Measurements from ENCODE around the gene GALK1. TPM values are rescaled to one million over a fixed set of nuclear protein-coding genes. Genes with fewer than 3 reads are reported as not detected.

Gene GALK1
- total RNA-seq, 4 donors from 2014 or later: 9.3 to 116 (median 30.9) TPM

- intact Hi-C loops (cut with DNase I; ENCODE audit: low total_unique reads): no loop called here
These were observed 11.6 kb upstream of the GALK1 start for GRCh38 chr17:75776386-75777295.

GRCh38 chr17:75774991-75775668, 10.1 kb upstream of the GALK1 start:
- TF ChIP-seq POLR2AphosphoS5 (IDR thresholded peaks at IDR 0.05) (peak in 2 of 3 donors; percentile 41 to 63), EP300 (IDR thresholded peaks at IDR 0.05; ENCODE audit: low read depth) (no peak), POLR2A (IDR thresholded peaks at IDR 0.05) (peak; percentile 41), CTCF (IDR thresholded peaks at IDR 0.05) (no peak)
- intact Hi-C loops (cut with DNase I; ENCODE audit: low total_unique reads) (no loop called here), in situ Hi-C loops (cut with MboI; ENCODE audit: low pct_ligation_motif_present in 1 of 4, low pct_unique_long_range_greater_than_20kb in 1 of 4, low sequenced_read_pairs in 3 of 4) (loop anchor here in 1 of 4 donors (25.0 kb wide), 1 partner anchor 112 kb away; the partner anchor contains the start of genes TRIM47 and TRIM65)
- peaks cover 0 to 19% (median 5%) of the 10 kb centered on the region in 4 donors for H3K36me3 ChIP-seq
- peaks cover 10 to 45% (median 30%) of the 10 kb centered on the region in 4 donors for H3K4me1 ChIP-seq
- H3K27me3 ChIP-seq: no peaks in the 10 kb centered on the region
- H3K4me3 ChIP-seq: no peak overlapping the region
- peak overlapping the region in 2 of 4 donors; percentile 99 for H3K27ac ChIP-seq
- H3K9me3 ChIP-seq: no peaks in the 10 kb centered on the region
- DNase-seq: peak; percentile 13
- WGBS, 2 donors (ENCODE audit: low coverage in 1 of 2): 44 to 74% methylated on average over 3 to 6 of the region's 6 CpGs

More at GRCh38 chr17:75776386-75777295, 11.6 kb upstream of the GALK1 start:
- Histone ChIP-seq H3K4me1 (peaks cover 8 to 37% (median 27%) of the 10 kb centered on the region in 4 donors), H3K27ac (peak overlapping the region; percentile 98 to 100 (median 99)), H3K27me3 (no peaks in the 10 kb centered on the region), H3K9me3 (no peaks in the 10 kb centered on the region), H3K4me3 (peak overlapping the region in 2 of 4 donors; percentile 78 to 87), H3K36me3 (peaks cover 0 to 19% (median 5%) of the 10 kb centered on the region in 4 donors)
- in situ Hi-C loops (cut with MboI; ENCODE audit: low pct_ligation_motif_present in 1 of 4, low pct_unique_long_range_greater_than_20kb in 1 of 4, low sequenced_read_pairs in 3 of 4): no loop called here
- no peak for DNase-seq
- no peak for TF ChIP-seq CTCF (IDR thresholded peaks at IDR 0.05)
- TF ChIP-seq POLR2AphosphoS5 (IDR thresholded peaks at IDR 0.05): peak in 2 of 3 donors; percentile 64 to 73
- TF ChIP-seq POLR2A (IDR thresholded peaks at IDR 0.05): peak; percentile 5
- no peak for TF ChIP-seq EP300 (IDR thresholded peaks at IDR 0.05; ENCODE audit: low read depth)
- 46 to 53% methylated on average over 7 to 15 of the region's 15 CpGs for WGBS, 2 donors (ENCODE audit: low coverage in 1 of 2)

- TF ChIP-seq CTCF (IDR thresholded peaks at IDR 0.05) (no peak), POLR2A (IDR thresholded peaks at IDR 0.05) (no peak), EP300 (IDR thresholded peaks at IDR 0.05; ENCODE audit: low read depth) (no peak), POLR2AphosphoS5 (IDR thresholded peaks at IDR 0.05) (peak in 2 of 3 donors; percentile 33 to 81)
- 93% methylated on average over 4 of the region's 4 CpGs; no CpG with 5 or more reads in 1 of the 2 donors for WGBS, 2 donors (ENCODE audit: low coverage in 1 of 2)
- in situ Hi-C loops (cut with MboI; ENCODE audit: low pct_ligation_motif_present in 1 of 4, low pct_unique_long_range_greater_than_20kb in 1 of 4, low sequenced_read_pairs in 3 of 4) (loop anchor here in 1 of 4 donors (25.0 kb wide), 1 partner anchor 113 kb away; the partner anchor contains the start of genes TRIM47 and TRIM65), intact Hi-C loops (cut with DNase I; ENCODE audit: low total_unique reads) (no loop called here)
- H3K27me3 ChIP-seq: no peaks in the 10 kb centered on the region
- DNase-seq: peak; percentile 23
- H3K27ac ChIP-seq: peak overlapping the region in 1 of 4 donors; percentile 99
- no peaks in the 10 kb centered on the region for H3K9me3 ChIP-seq
- peaks cover 0 to 19% (median 5%) of the 10 kb centered on the region in 4 donors for H3K36me3 ChIP-seq
- no peak overlapping the region for H3K4me3 ChIP-seq
- peaks cover 10 to 48% (median 29%) of the 10 kb centered on the region in 4 donors for H3K4me1 ChIP-seq
These were observed 9.5 kb upstream of the GALK1 start for GRCh38 chr17:75774471-75774990.

Measured in transverse colon (tissue), 4 donors.